Aorta (tissue), 5 donors: ENCODE measurements around the gene ABCA8. TPM values are rescaled to one million over a fixed set of nuclear protein-coding genes. Genes with fewer than 3 reads are reported as not detected.
"Not testable (repeated sequence)": the region's sequence is repeated elsewhere in the genome, so short reads cannot be mapped to it uniquely, and the experiment has no call there.

Experiments
- ATAC-seq: fragments of 200-7000 bp; cut with Tn5 transposase; one replicate; pipeline ENCODE4 v1.9.1; 2022; ENCODE audit warnings: moderate library complexity; ENCODE audit not compliant: low FRiP score
- DNase-seq, 2 donors: peaks; one replicate each; pipeline ENCODE4 v3.0.0-alpha.2; 2020
- H3K27ac ChIP-seq, 2 donors: one replicate each; pipeline ENCODE4 v1.5.1; 2013; ENCODE audit warnings: low read length in 2 of 2, mild to moderate bottlenecking in 2 of 2, moderate library complexity in 2 of 2, control low read depth in 1 of 2, inconsistent platforms in 1 of 2, low read depth in 1 of 2
- H3K27me3 ChIP-seq, 2 donors: one replicate each; pipeline ENCODE4 v1.6.1; 2013; ENCODE audit warnings: control low read depth in 1 of 2, low read length in 1 of 2, mild to moderate bottlenecking in 1 of 2, moderate library complexity in 1 of 2; ENCODE audit not compliant: insufficient read depth in 2 of 2, control insufficient read depth in 1 of 2
- H3K36me3 ChIP-seq, 2 donors: one replicate each; pipeline ENCODE4 v1.6.1; 2013; ENCODE audit warnings: control low read depth in 1 of 2, low read length in 1 of 2, mild to moderate bottlenecking in 1 of 2; ENCODE audit not compliant: insufficient read depth in 2 of 2, control insufficient read depth in 1 of 2
- H3K4me1 ChIP-seq, 2 donors: one replicate each; pipeline ENCODE4 v1.6.1; 2013; ENCODE audit warnings: low read length in 2 of 2, control low read depth in 1 of 2, mild to moderate bottlenecking in 1 of 2, moderate library complexity in 1 of 2; ENCODE audit not compliant: insufficient read depth in 2 of 2, control insufficient read depth in 1 of 2
- H3K4me3 ChIP-seq, 2 donors: one replicate each; pipeline ENCODE4 v1.5.1; 2013; ENCODE audit warnings: low read length in 2 of 2, control low read depth in 1 of 2, mild to moderate bottlenecking in 1 of 2
- H3K9me3 ChIP-seq: one replicate; pipeline ENCODE4 v1.6.1; 2013; ENCODE audit warnings: mild to moderate bottlenecking, low read length; ENCODE audit not compliant: control insufficient read depth
- WGBS, 2 donors: extraction: QIAGEN DNeasy Blood & Tissue Kit; methylation state at CpG; one replicate each; pipeline ENCODE4 v1.1.7; 2013; 5-methylcytosine and 5-hydroxymethylcytosine counted together
- intact Hi-C, 2 donors: fragments of 100-400 bp; cut with DNase I; formaldehyde crosslinking; loops; one replicate each; pipeline versions ENCODE4 v1.14.2 to v1.15.0; 2022
- polyA plus RNA-seq, 2 donors: library from polyadenylated mRNA; stranded (reverse); fragments of 200-250 nt; gene quantifications; one replicate each; pipeline ENCODE4 v1.2.3, GENCODE V29; 2013
- total RNA-seq, 2 donors: library from RNA; stranded (reverse); fragmentation: NEBNext Ultra II Directional; extraction: Animal tissue kit (Norgen Biotek cat#: 25700); gene quantifications; one replicate each; pipeline ENCODE4 v1.2.1, GENCODE V29; 2021
- donor health status: healthy with polysubstance abuse.
- donor health status: Bipolar disorder and iron deficiency.
- donor health status: DM: no; HTN: no; CAD: no.
- donor health status: DM: no; HTN: no; CAD: no.
- donor health status: DM: yes; HTN: yes; CAD: no.

Gene ABCA8
- total and polyA plus RNA-seq, 4 donors, result 0.88 to 292 (median 58.5) TPM

- intact Hi-C loops, result no loop called here
- peak in 1 of 2 donors; percentile 68 for DNase-seq
- H3K27me3 ChIP-seq, result no peaks in the 10 kb centered on the region
- WGBS, 2 donors, result 52 to 57% methylated on average over 2 of the region's 2 CpGs
- H3K4me3 ChIP-seq, result no peak overlapping the region
- no peaks in the 10 kb centered on the region for H3K36me3 ChIP-seq
- ATAC-seq, result no peak
- H3K4me1 ChIP-seq, result no peaks in the 10 kb centered on the region
- H3K27ac ChIP-seq, result no peak overlapping the region
- no peaks in the 10 kb centered on the region for H3K9me3 ChIP-seq
Observed at GRCh38 chr17:68832109-68832802, 122.9 kb downstream of the ABCA8 start.

- no peak for ATAC-seq
Observed at GRCh38 chr17:68831170-68831569, 124.0 kb downstream of the ABCA8 start.

GRCh38 chr17:68830313-68830712 is 124.9 kb downstream of the ABCA8 start:
- 69 to 73% methylated on average over 2 of the region's 2 CpGs for WGBS, 2 donors
- H3K4me3 ChIP-seq, result no peak overlapping the region

More at GRCh38 chr17:68831170-68831569, 124.0 kb downstream of the ABCA8 start:
- H3K36me3 ChIP-seq, result no peaks in the 10 kb centered on the region
- H3K4me1 ChIP-seq, result no peaks in the 10 kb centered on the region
- no peaks in the 10 kb centered on the region for H3K27me3 ChIP-seq
- H3K4me3 ChIP-seq, result no peak overlapping the region
- 78% methylated on average over 7 of the region's 7 CpGs for WGBS, 2 donors
- intact Hi-C loops, result no loop called here
- no peaks in the 10 kb centered on the region for H3K9me3 ChIP-seq
- H3K27ac ChIP-seq, result no peak overlapping the region
- DNase-seq, result no peak

GRCh38 chr17:68829211-68829610 is 126.0 kb downstream of the ABCA8 start:
- whole genome bisulfite sequencing, 2 donors, result 82 to 84% methylated on average over 4 of the region's 4 CpGs
- Histone ChIP-seq H3K4me1 (no peaks in the 10 kb centered on the region), H3K36me3 (no peaks in the 10 kb centered on the region), H3K27ac (no peak overlapping the region), H3K9me3 (no peaks in the 10 kb centered on the region), H3K4me3 (no peak overlapping the region), H3K27me3 (no peaks in the 10 kb centered on the region)
- no peak for ATAC-seq
- intact Hi-C loops, result no loop called here
- DNase-seq, result no peak

More at GRCh38 chr17:68830313-68830712, 124.9 kb downstream of the ABCA8 start:
- intact Hi-C loops, result no loop called here
- H3K36me3 ChIP-seq, result no peaks in the 10 kb centered on the region
- no peaks in the 10 kb centered on the region for H3K9me3 ChIP-seq
- DNase-seq, result no peak
- no peak overlapping the region for H3K27ac ChIP-seq
- no peaks in the 10 kb centered on the region for H3K4me1 ChIP-seq
- no peaks in the 10 kb centered on the region for H3K27me3 ChIP-seq
- ATAC-seq, result no peak

DNA sequence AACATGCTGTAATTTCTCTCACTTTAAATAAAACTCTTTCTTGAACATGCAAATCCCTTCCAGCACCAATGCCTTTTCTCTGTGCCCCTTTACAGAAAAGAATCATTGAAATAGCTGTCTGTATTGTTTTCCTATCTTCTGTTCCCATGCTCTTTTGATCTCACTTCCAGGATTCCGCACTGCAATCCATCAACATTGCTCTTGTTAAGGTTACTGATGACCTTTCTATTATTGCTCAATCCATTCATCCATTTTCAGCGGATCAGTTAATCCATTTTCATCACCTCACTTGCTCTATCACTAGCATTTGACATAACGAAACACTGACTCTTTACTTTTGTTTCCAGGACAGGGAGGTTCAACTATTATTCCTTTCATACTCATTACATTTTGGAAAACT is 130.5 kb downstream of the ABCA8 start:
- no peak overlapping the region for H3K4me3 ChIP-seq
- WGBS, 2 donors, result 23 to 40% methylated on average over 3 of the region's 3 CpGs
- H3K9me3 ChIP-seq, result peaks cover 1% of the 10 kb centered on the region

DNA sequence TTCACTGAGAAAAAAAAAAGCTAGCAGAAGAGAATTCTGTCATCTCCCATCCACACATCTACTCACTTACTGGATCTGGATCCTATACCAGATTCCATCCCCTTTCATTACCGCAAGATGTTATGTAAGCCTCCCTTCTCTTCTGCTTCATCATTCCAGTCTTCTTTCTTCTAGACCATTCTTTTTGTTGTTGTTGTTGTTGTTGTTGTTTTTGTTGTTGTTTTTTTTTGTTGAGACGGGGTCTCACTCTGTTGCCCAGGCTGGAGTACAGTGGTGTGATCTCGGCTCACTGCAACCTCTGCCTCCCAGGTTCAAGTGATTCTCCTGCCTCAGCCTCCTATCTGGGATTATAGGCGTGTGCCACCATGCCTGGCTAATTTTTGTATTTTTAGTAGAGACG is 131.0 kb downstream of the ABCA8 start:
- WGBS, 2 donors, result 76 to 83% methylated on average over 5 of the region's 5 CpGs
- H3K4me1 ChIP-seq, H3K4me3 ChIP-seq, H3K36me3 ChIP-seq, H3K9me3 ChIP-seq, intact Hi-C loops, DNase-seq, H3K27me3 ChIP-seq, H3K27ac ChIP-seq, ATAC-seq: not testable (repeated sequence)

More for the DNA sequence above, 130.5 kb downstream of the ABCA8 start:
- H3K27me3 ChIP-seq, result no peaks in the 10 kb centered on the region
- no peaks in the 10 kb centered on the region for H3K36me3 ChIP-seq
- DNase-seq (no peak), ATAC-seq (no peak)
- H3K4me1 ChIP-seq, result no peaks in the 10 kb centered on the region
- H3K27ac ChIP-seq, result no peak overlapping the region
- intact Hi-C loops, result no loop called here

DNA sequence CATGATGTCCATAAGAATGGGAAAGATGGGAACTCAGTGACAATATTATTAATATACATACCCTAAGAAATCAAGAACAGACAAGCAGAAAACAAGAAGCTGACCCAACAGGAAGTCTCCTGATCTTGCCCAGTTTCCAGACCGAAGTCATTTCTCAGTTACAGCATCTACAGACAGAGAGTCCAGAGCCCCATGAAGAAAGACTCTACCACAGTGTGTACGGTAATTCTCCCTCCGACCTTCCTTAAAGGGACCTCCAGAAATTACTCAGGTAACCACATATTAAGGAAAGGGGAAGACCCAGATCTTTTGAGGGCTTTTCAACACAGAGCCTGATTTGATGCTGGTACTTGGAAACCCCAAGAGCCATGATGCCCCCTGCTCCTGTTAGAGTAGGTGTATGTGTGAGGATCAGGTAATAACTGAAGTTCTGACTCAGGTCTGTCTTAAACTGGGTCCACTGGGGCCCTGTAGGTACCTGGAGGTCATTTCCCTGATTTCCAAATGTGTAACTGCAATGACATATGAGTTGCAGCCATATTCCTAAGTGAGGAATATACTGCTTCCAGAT is 132.4 kb downstream of the ABCA8 start:
- Histone ChIP-seq H3K36me3 (no peaks in the 10 kb centered on the region), H3K27me3 (no peaks in the 10 kb centered on the region), H3K27ac (no peak overlapping the region), H3K9me3 (peaks cover 1% of the 10 kb centered on the region), H3K4me1 (no peaks in the 10 kb centered on the region), H3K4me3 (no peak overlapping the region)
- no peak for DNase-seq
- no peak for ATAC-seq
- WGBS, 2 donors, result 78 to 82% methylated on average over 3 of the region's 3 CpGs
- intact Hi-C loops, result no loop called here

GRCh38 chr17:68821860-68822696 is 133.1 kb downstream of the ABCA8 start:
- ATAC-seq, result no peak
- Histone ChIP-seq H3K4me1 (no peaks in the 10 kb centered on the region), H3K27ac (no peak overlapping the region), H3K4me3 (no peak overlapping the region), H3K9me3 (peaks cover 1% of the 10 kb centered on the region), H3K36me3 (no peaks in the 10 kb centered on the region), H3K27me3 (no peaks in the 10 kb centered on the region)
- no peak for DNase-seq
- WGBS, 2 donors, result 26 to 37% methylated on average over 3 of the region's 3 CpGs
- intact Hi-C loops, result no loop called here
